Caco-2 (cell line): ENCODE measurements around the gene IFITM5. TPM values are rescaled to one million over a fixed set of nuclear protein-coding genes. Genes with fewer than 3 reads are reported as not detected.

ENCODE experiments used
- BruUV-seq: library from RNA; stranded (reverse); fragments of 400-500 nt; replicated peaks from 2 replicates; lab custom pipeline; 2021; lab: Mats Ljungman, UMichigan
- CTCF ChIA-PET: fragments of 300-600 bp; sonication (Branson Sonifier 250); formaldehyde crosslinking; loops from one replicate; lab custom pipeline; 2022; ENCODE audit warnings: antibody characterized with exemption; lab: Charles Lee
- POLR2A ChIA-PET: fragments of 300-600 bp; sonication (Branson Sonifier 250); formaldehyde crosslinking; loops from one replicate; lab custom pipeline; 2022; ENCODE audit warnings: antibody characterized with exemption; lab: Charles Lee
- DNase-seq, 2 experiments: peaks; one replicate each; pipeline versions ENCODE4 v3.0.0 to v3.0.0-alpha.2; 2020 to 2022
- H3K27me3 ChIP-seq: replicated peaks from 2 replicates; pipeline ENCODE4 v1.6.0; 2011; ENCODE audit warnings: low read length; ENCODE audit not compliant: control insufficient read depth, insufficient read depth
- H3K36me3 ChIP-seq: 2 replicates; pipeline ENCODE4 v1.5.1; 2011; ENCODE audit warnings: low read length; ENCODE audit not compliant: control insufficient read depth, insufficient read depth
- H3K4me1 ChIP-seq: fragments of 250-450 bp; sonication (Bioruptor Pico); 2 replicates; pipeline ENCODE4 v1.5.1; 2020; ENCODE audit warnings: mild to moderate bottlenecking
- H3K4me3 ChIP-seq: 2 replicates; pipeline ENCODE4 v1.5.1; 2011; ENCODE audit warnings: low read depth, mild to moderate bottlenecking, control low read depth, low read length
- H3K9me3 ChIP-seq: fragments of 250-450 bp; sonication (Bioruptor Pico); 2 replicates; pipeline ENCODE4 v1.5.1; 2020; ENCODE audit warnings: mild to moderate bottlenecking, moderate library complexity
- H3K27ac Mint-ChIP-seq: one replicate; pipeline ENCODE4 v1.8.0; 2022; ENCODE audit warnings: mixed read lengths; ENCODE audit not compliant: unreplicated experiment
- H3K27me3 Mint-ChIP-seq: one replicate; pipeline ENCODE4 v1.8.0; 2022; ENCODE audit warnings: mixed read lengths; ENCODE audit not compliant: insufficient read depth, unreplicated experiment
- H3K36me3 Mint-ChIP-seq: one replicate; pipeline ENCODE4 v1.8.0; 2022; ENCODE audit warnings: mild to moderate bottlenecking, mixed read lengths; ENCODE audit not compliant: insufficient read depth, unreplicated experiment
- H3K4me1 Mint-ChIP-seq: one replicate; pipeline ENCODE4 v1.8.0; 2022; ENCODE audit warnings: low read depth, mixed read lengths; ENCODE audit not compliant: unreplicated experiment
- H3K4me3 Mint-ChIP-seq: one replicate; pipeline ENCODE4 v1.8.0; 2022; ENCODE audit warnings: mild to moderate bottlenecking, moderate library complexity, mixed read lengths; ENCODE audit not compliant: unreplicated experiment
- H3K9me3 Mint-ChIP-seq: one replicate; pipeline ENCODE4 v1.8.0; 2022; ENCODE audit warnings: mixed read lengths; ENCODE audit not compliant: unreplicated experiment
- CTCF ChIP-seq, 2 experiments: fragments of 200-600 bp in 1 of 2; IDR thresholded peaks; 1 replicate in 1 of 2; 2 replicates in 1 of 2; pipeline versions ENCODE4 v1.5.1 to v1.8.0; 2011 to 2022; ENCODE audit warnings: antibody characterized with exemption in 1 of 2, control low read depth in 1 of 2, inconsistent platforms in 1 of 2, low read depth in 1 of 2, low read length in 1 of 2, mild to moderate bottlenecking in 1 of 2, moderate library complexity in 1 of 2; ENCODE audit not compliant: insufficient read depth in 1 of 2, severe bottlenecking in 1 of 2, unreplicated experiment in 1 of 2
- intact Hi-C: fragments of 100-400 bp; cut with micrococcal nuclease; formaldehyde crosslinking; loops from one replicate; pipeline ENCODE4 v1.10.0; 2022; ENCODE audit not compliant: unreplicated experiment
- total RNA-seq: library from RNA; stranded (reverse); gene quantifications from 2 replicates; pipeline ENCODE4 v1.2.3, GENCODE V29; 2022

Gene IFITM5
- total RNA-seq, 1 experiment from 2014 or later: not detected

- Mint-ChIP-seq H3K9me3 (no peaks in the 10 kb centered on the region), H3K4me1 (peaks cover 30% of the 10 kb centered on the region)
Observed at GRCh38 chr11:304915-305843, 5.9 kb upstream of the IFITM5 start.

GRCh38 chr11:304061-304506, 4.8 kb upstream of the IFITM5 start:
- BruUV-seq: no TSS peak
- POLR2A ChIA-PET: no interaction called here
- H3K27ac Mint-ChIP-seq: no peak overlapping the region
- Histone ChIP-seq H3K4me3 (no peak overlapping the region), H3K4me1 (peaks cover 38% of the 10 kb centered on the region), H3K27me3 (no peaks in the 10 kb centered on the region), H3K9me3 (no peaks in the 10 kb centered on the region), H3K36me3 (no peaks in the 10 kb centered on the region)
- no peak for DNase-seq
- peaks cover 32% of the 10 kb centered on the region for H3K4me1 Mint-ChIP-seq
- H3K27me3 Mint-ChIP-seq: no peaks in the 10 kb centered on the region
- H3K36me3 Mint-ChIP-seq: no peaks in the 10 kb centered on the region
- CTCF ChIA-PET: interaction anchor here (1.6 to 2.6 kb wide), 3 partner anchors 22 to 144 kb away, joined by 3 to 12 read pairs (median 10); no protein-coding TSS in a partner anchor
- no peak for TF ChIP-seq CTCF (IDR thresholded peaks at IDR 0.05; ENCODE audit: insufficient read depth in 1 of 2, low read depth in 1 of 2, low read length in 1 of 2, severe bottlenecking in 1 of 2, unreplicated experiment in 1 of 2)
- H3K4me3 Mint-ChIP-seq: no peak overlapping the region
- intact Hi-C loops: no loop called here
- no peaks in the 10 kb centered on the region for H3K9me3 Mint-ChIP-seq

More at GRCh38 chr11:304915-305843, 5.9 kb upstream of the IFITM5 start:
- Mint-ChIP-seq H3K36me3 (no peaks in the 10 kb centered on the region), H3K27me3 (no peaks in the 10 kb centered on the region), H3K27ac (no peak overlapping the region), H3K4me3 (peak overlapping the region; percentile 4)
- ChIA-PET POLR2A (interaction anchor here (1.1 to 1.6 kb wide), 2 partner anchors 51 to 98 kb away, joined by 3 to 4 read pairs; partner anchors contain the start of genes BET1L and RIC8A), CTCF (interaction anchor here (1.0 to 3.0 kb wide), 7 partner anchors 11 to 144 kb away, joined by 3 to 16 read pairs (median 10); partner anchors contain the start of gene PTDSS2)
- peak; percentile 56 to 82 for TF ChIP-seq CTCF (IDR thresholded peaks at IDR 0.05; ENCODE audit: insufficient read depth in 1 of 2, low read depth in 1 of 2, low read length in 1 of 2, severe bottlenecking in 1 of 2, unreplicated experiment in 1 of 2)
- Histone ChIP-seq H3K36me3 (no peaks in the 10 kb centered on the region), H3K4me1 (peaks cover 43% of the 10 kb centered on the region), H3K27me3 (no peaks in the 10 kb centered on the region), H3K4me3 (no peak overlapping the region), H3K9me3 (no peaks in the 10 kb centered on the region)
- DNase-seq: peak; percentile 71 to 75
- BruUV-seq: no TSS peak
- intact Hi-C loops: loop anchor here (1.0 to 5.0 kb wide), 2 partner anchors 52 to 143 kb away; no protein-coding TSS in a partner anchor

GRCh38 chr11:303363-303762, 4.0 kb upstream of the IFITM5 start:
- no peaks in the 10 kb centered on the region for H3K27me3 Mint-ChIP-seq
- CTCF ChIA-PET: no interaction called here
- Histone ChIP-seq H3K27me3 (no peaks in the 10 kb centered on the region), H3K4me1 (peaks cover 41% of the 10 kb centered on the region), H3K9me3 (no peaks in the 10 kb centered on the region), H3K4me3 (no peak overlapping the region), H3K36me3 (no peaks in the 10 kb centered on the region)
- no peak for TF ChIP-seq CTCF (IDR thresholded peaks at IDR 0.05; ENCODE audit: insufficient read depth in 1 of 2, low read depth in 1 of 2, low read length in 1 of 2, severe bottlenecking in 1 of 2, unreplicated experiment in 1 of 2)
- POLR2A ChIA-PET: no interaction called here
- intact Hi-C loops: no loop called here
- no peaks in the 10 kb centered on the region for H3K9me3 Mint-ChIP-seq
- no TSS peak for BruUV-seq
- DNase-seq: no peak
- no peaks in the 10 kb centered on the region for H3K36me3 Mint-ChIP-seq
- no peak overlapping the region for H3K27ac Mint-ChIP-seq
- H3K4me1 Mint-ChIP-seq: peaks cover 32% of the 10 kb centered on the region
- no peak overlapping the region for H3K4me3 Mint-ChIP-seq
